Fibroblast of skin of left quadriceps (primary cell): ENCODE results near the gene THYN1.
"Not testable (repeated sequence)": the region's sequence is repeated elsewhere in the genome, so short reads cannot be mapped to it uniquely, and the experiment has no call there.

Experiments
- DNase-seq, 2 experiments: peaks; one replicate each; pipeline ENCODE4 v3.0.0-alpha.2; 2013; ENCODE audit warnings: low read depth in 2 of 2

The THYN1 gene

DNA sequence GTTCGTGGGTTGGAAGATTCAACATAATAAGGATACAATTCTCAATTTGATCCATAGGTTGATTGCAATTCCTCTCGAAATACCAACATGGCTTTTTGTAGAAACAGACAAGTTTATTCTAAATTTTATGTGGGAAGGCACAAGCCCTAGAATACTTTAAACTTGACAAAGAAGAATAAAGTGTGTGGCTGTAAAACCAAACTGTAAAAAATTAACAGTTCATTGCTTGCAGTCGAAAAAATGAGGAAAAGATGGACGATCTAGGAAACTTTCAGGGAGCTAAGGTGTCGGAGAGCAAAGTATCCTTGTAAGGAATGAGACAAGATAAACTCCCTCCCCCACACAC lies 22.0 kb upstream of the THYN1 start:
- DNase-seq = no peak

DNA sequence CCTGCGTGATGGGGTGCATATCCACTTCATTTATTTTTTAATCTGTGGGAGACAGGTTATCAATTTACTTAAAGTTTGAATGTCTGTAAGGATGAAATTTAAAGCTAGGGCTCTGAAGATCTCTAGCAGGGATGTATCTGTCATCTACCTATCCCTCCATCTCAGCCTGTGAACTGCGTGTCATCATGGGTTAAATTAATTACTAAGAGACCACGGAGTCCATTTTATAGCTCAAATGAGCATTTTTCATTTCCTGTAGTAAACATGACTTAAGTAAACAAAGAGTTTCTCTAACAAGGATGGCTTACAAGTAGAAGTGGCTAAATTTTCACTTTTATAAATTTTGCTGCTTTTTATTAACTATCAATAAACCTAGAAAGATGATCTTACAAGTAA lies 20.2 kb upstream of the THYN1 start:
- DNase-seq = no peak

GRCh38 chr11:134272381-134273316 lies 19.5 kb upstream of the THYN1 start:
- DNase-seq = no peak

DNA sequence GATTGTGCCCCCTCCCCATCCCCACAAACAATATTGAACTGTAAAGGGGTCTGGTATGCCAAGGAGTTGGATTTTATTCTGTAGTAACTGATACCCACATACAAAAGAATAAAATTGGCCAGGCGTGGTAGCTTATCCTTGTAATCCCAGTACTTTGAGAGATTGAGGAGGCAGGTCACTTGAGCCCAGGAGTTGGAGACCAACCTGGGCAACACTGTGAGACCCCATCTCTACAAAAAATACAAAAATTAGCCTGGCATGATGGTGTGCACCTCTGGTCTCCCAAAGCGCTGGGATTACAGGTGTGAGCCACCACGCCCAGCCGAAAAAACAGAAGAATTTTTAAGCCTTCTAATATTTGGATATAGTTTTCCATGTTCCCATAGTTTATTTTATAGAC lies 18.8 kb upstream of the THYN1 start:
- no peak for DNase-seq

DNA sequence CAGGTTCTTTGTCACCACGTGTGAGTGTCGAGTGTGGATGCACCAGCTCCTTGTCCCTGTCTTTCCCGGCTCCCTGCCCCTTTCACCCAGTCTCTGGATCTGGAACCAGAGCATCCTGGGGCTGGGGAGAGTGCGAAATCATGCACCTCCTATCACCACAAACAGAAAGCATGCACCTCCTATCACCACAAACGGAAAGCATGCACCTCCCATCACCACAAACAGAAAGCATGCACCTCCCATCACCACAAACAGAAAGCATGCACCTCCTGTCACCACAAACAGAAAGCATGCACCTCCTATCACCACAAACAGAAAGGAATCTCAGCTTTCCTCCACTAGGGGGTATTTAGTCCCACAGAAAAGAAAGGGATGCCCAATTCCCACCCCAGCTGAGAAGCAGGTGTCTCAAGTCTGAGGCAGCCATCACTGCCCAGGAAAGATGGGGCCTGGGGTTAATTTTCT lies 17.1 kb upstream of the THYN1 start:
- no peak for DNase-seq

- no peak for DNase-seq
These were observed 14.8 kb upstream of the THYN1 start for GRCh38 chr11:134267966-134268365.

DNA sequence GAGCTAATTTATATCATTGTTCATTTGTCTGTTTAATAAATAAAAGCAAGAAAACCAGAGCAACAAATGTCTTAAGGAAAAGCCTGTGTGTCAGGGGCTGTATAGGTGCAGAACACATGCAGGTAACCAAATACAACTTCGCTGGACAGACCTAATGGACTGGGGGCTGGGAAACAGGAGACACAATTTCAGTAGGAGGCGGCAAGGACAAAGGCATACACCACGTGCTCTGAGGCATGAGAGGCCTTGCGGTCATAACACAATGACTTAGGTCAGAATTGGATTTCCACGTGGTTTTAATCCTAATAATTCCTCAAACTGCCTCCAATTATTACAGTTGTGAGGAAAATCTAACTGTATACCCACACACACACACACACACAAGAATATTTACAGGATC lies 14.3 kb upstream of the THYN1 start:
- DNase-seq = no peak

GRCh38 chr11:134266841-134267251 lies 13.7 kb upstream of the THYN1 start:
- DNase-seq = peak; percentile 58 to 72

DNA sequence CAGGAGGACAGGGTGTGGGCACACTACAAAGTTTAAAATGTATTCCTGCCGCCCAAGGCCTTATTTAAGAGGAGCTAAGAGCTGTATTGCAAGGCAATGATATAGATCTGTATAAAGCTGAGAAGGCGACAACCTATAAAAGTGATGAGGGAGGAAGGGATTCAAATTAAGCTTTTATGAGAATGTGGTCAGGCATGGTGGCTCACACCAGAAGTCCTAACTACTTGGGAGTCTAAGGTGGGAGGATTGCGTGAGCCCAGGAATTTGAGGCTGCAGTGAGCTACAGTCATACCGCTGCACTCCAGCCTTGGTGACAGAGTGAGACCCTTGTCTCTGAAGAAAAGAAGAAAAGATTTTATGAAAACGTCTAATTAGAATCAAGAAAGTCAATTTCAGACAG lies 13.3 kb upstream of the THYN1 start:
- no peak for DNase-seq

DNA sequence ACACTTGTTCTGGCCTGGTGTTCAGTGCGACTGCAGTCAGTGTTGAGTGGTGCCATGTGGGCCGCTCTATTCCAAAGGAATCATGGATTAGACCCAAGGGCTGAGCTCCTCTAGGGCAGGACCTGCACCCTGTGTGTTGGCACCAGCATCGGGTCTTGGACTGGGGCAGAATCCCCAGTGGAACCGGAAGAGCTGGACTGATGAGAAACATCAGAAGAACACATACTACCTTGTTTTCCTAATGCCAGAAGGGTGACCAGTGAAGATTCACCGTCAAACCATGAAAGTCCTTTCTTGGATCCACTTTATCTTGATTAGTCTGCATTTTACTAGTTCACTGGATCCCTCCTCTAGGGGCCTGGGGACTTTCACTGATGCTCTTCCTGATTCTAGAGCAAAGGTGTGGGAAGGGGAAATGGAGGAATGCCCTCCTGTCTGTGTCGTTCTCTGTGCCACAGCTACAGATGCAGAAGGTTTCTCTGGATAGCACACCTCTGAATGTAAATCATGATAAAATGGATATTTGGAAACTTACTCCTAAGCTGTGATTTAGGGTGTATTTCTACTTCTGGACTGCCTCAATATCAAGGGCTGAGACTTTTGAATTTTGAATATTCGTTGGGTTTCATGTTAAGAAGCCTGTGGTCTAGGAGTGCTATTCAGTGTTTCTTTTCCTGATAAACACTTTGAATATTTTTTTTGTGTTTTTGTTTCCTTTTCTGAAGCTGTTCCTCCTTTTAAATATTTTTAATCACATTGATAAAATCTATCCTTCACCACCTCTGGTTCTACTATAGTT lies 12.0 kb upstream of the THYN1 start:
- no peak for DNase-seq

GRCh38 chr11:134261626-134262488 lies 8.7 kb upstream of the THYN1 start:
- no peak for DNase-seq

- no peak for DNase-seq
These were observed 7.8 kb upstream of the THYN1 start for GRCh38 chr11:134260983-134261382.

DNA sequence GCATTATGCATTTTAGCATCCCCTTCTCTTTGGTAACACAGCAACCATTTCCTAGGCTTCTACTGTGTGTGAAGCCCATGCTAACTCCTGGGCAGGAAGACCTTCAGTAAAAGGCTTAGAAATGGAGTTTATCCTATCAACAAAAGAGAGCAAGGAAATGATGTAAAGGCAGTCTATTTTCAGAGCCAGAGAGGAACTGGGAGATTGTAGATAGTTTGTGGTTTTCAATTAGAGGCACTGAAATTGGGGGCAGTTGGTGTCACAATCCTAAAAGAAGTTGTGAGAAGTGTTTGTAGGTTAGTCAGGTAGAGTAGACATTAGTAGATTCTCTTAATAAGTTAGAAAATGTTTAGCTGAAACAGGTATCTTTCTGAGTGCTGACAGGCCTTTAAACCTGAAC lies 7.4 kb upstream of the THYN1 start:
- no peak for DNase-seq

GRCh38 chr11:134258577-134258976 lies 5.4 kb upstream of the THYN1 start:
- DNase-seq = no peak

- no peak for DNase-seq
These were observed 3.9 kb upstream of the THYN1 start for GRCh38 chr11:134257101-134257500.

DNA sequence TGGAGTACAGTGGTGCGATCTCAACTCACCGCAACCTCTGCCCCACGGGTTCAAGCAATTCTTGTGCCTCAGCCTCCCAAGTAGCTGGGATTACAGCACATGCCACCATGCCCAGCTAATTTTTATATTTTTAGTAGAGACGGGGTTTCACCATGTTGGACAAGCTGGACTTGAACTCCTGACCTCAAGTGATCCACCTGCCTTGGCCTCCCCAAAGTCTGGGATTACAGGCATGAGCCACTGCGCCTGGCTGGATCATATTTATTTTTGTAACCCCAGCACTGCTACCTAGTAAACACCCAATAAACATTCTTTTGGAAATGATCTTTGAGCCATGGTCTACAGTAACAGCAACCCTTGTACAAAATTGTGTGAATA lies 2.0 kb upstream of the THYN1 start:
- DNase-seq = not testable (repeated sequence)

DNA sequence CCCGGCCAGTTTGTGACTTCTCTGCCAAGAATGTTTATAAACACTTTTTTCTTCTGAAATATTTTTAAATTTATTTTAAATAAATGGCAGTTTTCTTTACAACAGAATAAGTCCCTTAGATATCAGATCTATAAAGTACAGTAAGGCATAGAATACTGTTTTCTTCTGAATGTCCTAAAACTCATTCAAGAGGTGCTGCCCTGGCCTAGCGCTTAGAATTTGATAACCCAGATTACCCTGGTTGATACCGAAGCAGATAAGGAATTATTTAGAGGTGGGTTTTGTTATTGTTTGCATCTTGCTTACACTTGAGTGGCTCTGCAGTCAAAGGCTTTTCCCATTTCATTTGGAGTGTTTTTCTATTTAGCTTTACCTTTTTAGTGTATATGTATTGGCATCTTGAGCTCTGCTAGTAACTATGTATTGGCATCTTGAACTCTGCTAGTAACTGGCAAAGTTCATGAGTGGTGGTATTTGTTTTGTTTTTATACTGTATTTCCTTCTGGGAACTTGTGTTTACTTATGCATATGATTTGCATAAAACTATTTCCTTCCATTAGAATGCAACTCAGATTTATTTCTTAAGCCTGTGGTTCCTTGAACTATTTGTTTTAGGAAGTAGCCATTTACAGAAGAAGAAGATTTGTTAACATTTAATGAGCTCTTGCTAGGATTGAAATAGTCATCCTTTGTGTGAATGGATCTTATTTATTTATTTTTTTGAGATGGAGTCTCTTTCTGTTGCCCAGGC lies 1.5 kb upstream of the THYN1 start:
- no peak for DNase-seq

GRCh38 chr11:134252346-134253187 lies 585 bp downstream of the THYN1 start:
- no peak for DNase-seq

DNA sequence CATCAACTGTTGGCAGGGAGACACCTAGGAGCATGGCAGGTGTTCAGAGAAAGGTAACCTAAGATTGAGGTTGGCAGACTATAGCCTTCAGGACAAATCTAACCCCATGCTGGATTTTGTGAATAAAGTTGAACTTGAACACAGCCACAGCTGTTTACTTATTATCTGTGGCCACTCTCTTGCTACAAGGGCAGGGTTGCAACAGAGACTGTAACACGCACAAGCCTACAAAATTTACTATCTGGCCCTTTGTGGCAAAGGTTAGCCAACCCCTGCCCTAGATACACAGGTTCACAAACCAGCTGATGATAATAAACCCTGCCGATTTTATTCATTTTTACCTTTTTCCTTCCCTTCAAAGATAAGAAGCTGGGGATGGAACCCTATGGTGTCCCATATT lies 2.5 kb downstream of the THYN1 start:
- DNase-seq = no peak

DNA sequence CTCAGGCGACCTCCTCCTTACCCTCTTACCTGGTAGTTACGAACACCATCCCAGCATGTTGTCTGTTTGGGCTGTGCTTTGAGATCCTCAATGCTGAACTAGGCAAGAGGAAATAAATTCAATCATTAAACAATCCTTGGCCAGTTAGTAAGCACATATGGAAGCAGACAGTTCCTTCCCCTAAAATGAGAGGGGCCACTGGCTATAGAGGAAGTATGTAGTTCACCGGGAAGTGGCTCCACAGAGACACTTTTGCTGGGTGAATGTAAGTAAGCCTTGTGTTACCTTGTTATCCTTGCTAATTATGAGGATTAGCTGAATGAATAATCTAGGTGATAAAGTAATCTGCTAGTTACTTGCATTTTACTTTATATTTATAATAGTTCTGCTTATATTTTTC lies 2.9 kb downstream of the THYN1 start:
- DNase-seq = no peak
